Measurements from ENCODE around the gene APLP2.
"Not testable (repeated sequence)": the region's sequence is repeated elsewhere in the genome, so short reads cannot be mapped to it uniquely, and the experiment has no call there.

APLP2 gene

GRCh38 chr11:130181295-130182272 lies 111.9 kb downstream of the APLP2 start:
- no peak overlapping the region for H3K4me3 ChIP-seq (ENCODE audit: low read length)
- no peak overlapping the region for H2AFZ ChIP-seq (ENCODE audit: low read depth, low read length)
- no peaks in the 10 kb centered on the region for H3K9me3 ChIP-seq (ENCODE audit: low read length)
- no peaks in the 10 kb centered on the region for H3K36me3 ChIP-seq (ENCODE audit: insufficient read depth, low read length)
- no peaks in the 10 kb centered on the region for H3K27me3 ChIP-seq (ENCODE audit: insufficient read depth, low read length)
- no peaks in the 10 kb centered on the region for H3K4me1 ChIP-seq (ENCODE audit: insufficient read depth, low read length)

- Histone ChIP-seq H3K9me3 (ENCODE audit: low read length) (no peaks in the 10 kb centered on the region), H3K4me1 (ENCODE audit: insufficient read depth, low read length) (no peaks in the 10 kb centered on the region), H2AFZ (ENCODE audit: low read depth, low read length) (no peak overlapping the region), H3K4me3 (ENCODE audit: low read length) (no peak overlapping the region), H3K36me3 (ENCODE audit: insufficient read depth, low read length) (no peaks in the 10 kb centered on the region), H3K27me3 (ENCODE audit: insufficient read depth, low read length) (no peaks in the 10 kb centered on the region)
Observed at GRCh38 chr11:130183878-130184610, 114.3 kb downstream of the APLP2 start.

- Histone ChIP-seq H3K36me3 (ENCODE audit: insufficient read depth, low read length) (no peaks in the 10 kb centered on the region), H3K9me3 (ENCODE audit: low read length) (no peaks in the 10 kb centered on the region), H2AFZ (ENCODE audit: low read depth, low read length) (no peak overlapping the region), H3K4me3 (ENCODE audit: low read length) (no peak overlapping the region), H3K27me3 (ENCODE audit: insufficient read depth, low read length) (no peaks in the 10 kb centered on the region), H3K4me1 (ENCODE audit: insufficient read depth, low read length) (no peaks in the 10 kb centered on the region)
Observed at GRCh38 chr11:130187096-130187495, 117.4 kb downstream of the APLP2 start.

- Histone ChIP-seq H3K4me3 (ENCODE audit: low read length) (no peak overlapping the region), H3K4me1 (ENCODE audit: insufficient read depth, low read length) (no peaks in the 10 kb centered on the region), H3K9me3 (ENCODE audit: low read length) (no peaks in the 10 kb centered on the region), H2AFZ (ENCODE audit: low read depth, low read length) (no peak overlapping the region), H3K27me3 (ENCODE audit: insufficient read depth, low read length) (no peaks in the 10 kb centered on the region), H3K36me3 (ENCODE audit: insufficient read depth, low read length) (no peaks in the 10 kb centered on the region)
Observed at GRCh38 chr11:130188047-130188446, 118.4 kb downstream of the APLP2 start.

GRCh38 chr11:130188585-130189347 lies 119.1 kb downstream of the APLP2 start:
- Histone ChIP-seq H2AFZ (ENCODE audit: low read depth, low read length) (no peak overlapping the region), H3K27me3 (ENCODE audit: insufficient read depth, low read length) (no peaks in the 10 kb centered on the region), H3K4me3 (ENCODE audit: low read length) (no peak overlapping the region), H3K4me1 (ENCODE audit: insufficient read depth, low read length) (no peaks in the 10 kb centered on the region), H3K36me3 (ENCODE audit: insufficient read depth, low read length) (no peaks in the 10 kb centered on the region), H3K9me3 (ENCODE audit: low read length) (no peaks in the 10 kb centered on the region)

- Histone ChIP-seq H3K4me3 (ENCODE audit: low read length) (no peak overlapping the region), H2AFZ (ENCODE audit: low read depth, low read length) (no peak overlapping the region), H3K9me3 (ENCODE audit: low read length) (no peaks in the 10 kb centered on the region), H3K36me3 (ENCODE audit: insufficient read depth, low read length) (no peaks in the 10 kb centered on the region), H3K27me3 (ENCODE audit: insufficient read depth, low read length) (no peaks in the 10 kb centered on the region), H3K4me1 (ENCODE audit: insufficient read depth, low read length) (no peaks in the 10 kb centered on the region)
Observed at GRCh38 chr11:130189492-130190210, 120.0 kb downstream of the APLP2 start.

- Histone ChIP-seq H3K9me3 (ENCODE audit: low read length) (no peaks in the 10 kb centered on the region), H3K4me1 (ENCODE audit: insufficient read depth, low read length) (no peaks in the 10 kb centered on the region), H2AFZ (ENCODE audit: low read depth, low read length) (no peak overlapping the region), H3K36me3 (ENCODE audit: insufficient read depth, low read length) (no peaks in the 10 kb centered on the region), H3K27me3 (ENCODE audit: insufficient read depth, low read length) (no peaks in the 10 kb centered on the region), H3K4me3 (ENCODE audit: low read length) (no peak overlapping the region)
Observed at GRCh38 chr11:130190371-130190881, 120.7 kb downstream of the APLP2 start.

GRCh38 chr11:130191896-130192295 lies 122.2 kb downstream of the APLP2 start:
- Histone ChIP-seq H3K27me3 (ENCODE audit: insufficient read depth, low read length) (no peaks in the 10 kb centered on the region), H3K36me3 (ENCODE audit: insufficient read depth, low read length) (no peaks in the 10 kb centered on the region), H2AFZ (ENCODE audit: low read depth, low read length) (no peak overlapping the region), H3K9me3 (ENCODE audit: low read length) (no peaks in the 10 kb centered on the region), H3K4me1 (ENCODE audit: insufficient read depth, low read length) (no peaks in the 10 kb centered on the region), H3K4me3 (ENCODE audit: low read length) (no peak overlapping the region)

GRCh38 chr11:130192845-130193267 lies 123.2 kb downstream of the APLP2 start:
- Histone ChIP-seq H2AFZ (ENCODE audit: low read depth, low read length) (no peak overlapping the region), H3K36me3 (ENCODE audit: insufficient read depth, low read length) (no peaks in the 10 kb centered on the region), H3K27me3 (ENCODE audit: insufficient read depth, low read length) (no peaks in the 10 kb centered on the region), H3K4me1 (ENCODE audit: insufficient read depth, low read length) (no peaks in the 10 kb centered on the region), H3K4me3 (ENCODE audit: low read length) (no peak overlapping the region), H3K9me3 (ENCODE audit: low read length) (no peaks in the 10 kb centered on the region)

GRCh38 chr11:130193551-130193950 lies 123.9 kb downstream of the APLP2 start:
- H3K9me3 ChIP-seq (ENCODE audit: low read length); H3K4me1 ChIP-seq (ENCODE audit: insufficient read depth, low read length); H3K4me3 ChIP-seq (ENCODE audit: low read length); H2AFZ ChIP-seq (ENCODE audit: low read depth, low read length); H3K36me3 ChIP-seq (ENCODE audit: insufficient read depth, low read length); H3K27me3 ChIP-seq (ENCODE audit: insufficient read depth, low read length): not testable (repeated sequence)
